Suprapubic skin (tissue), 3 donors: ENCODE results near the gene SORCS1.

Experiments used
- POLR2A ChIP-seq, 2 donors: fragments of 450-650 bp; IDR thresholded peaks; one replicate each; pipeline ENCODE4 v1.6.1; 2017; ENCODE audit warnings: antibody characterized with exemption in 2 of 2, mild to moderate bottlenecking in 2 of 2, moderate library complexity in 2 of 2
- TF ChIP-seq, protein P1 (sequence below), 2 donors: fragments of 200-600 bp in 1 of 2; fragments of 450-650 bp in 1 of 2; sonication (generic) in 1 of 2; IDR thresholded peaks; one replicate each; pipeline ENCODE4 v1.5.1; 2016 to 2019; ENCODE audit warnings: antibody characterized with exemption in 2 of 2, mild to moderate bottlenecking in 1 of 2, moderate library complexity in 1 of 2

DNA sequence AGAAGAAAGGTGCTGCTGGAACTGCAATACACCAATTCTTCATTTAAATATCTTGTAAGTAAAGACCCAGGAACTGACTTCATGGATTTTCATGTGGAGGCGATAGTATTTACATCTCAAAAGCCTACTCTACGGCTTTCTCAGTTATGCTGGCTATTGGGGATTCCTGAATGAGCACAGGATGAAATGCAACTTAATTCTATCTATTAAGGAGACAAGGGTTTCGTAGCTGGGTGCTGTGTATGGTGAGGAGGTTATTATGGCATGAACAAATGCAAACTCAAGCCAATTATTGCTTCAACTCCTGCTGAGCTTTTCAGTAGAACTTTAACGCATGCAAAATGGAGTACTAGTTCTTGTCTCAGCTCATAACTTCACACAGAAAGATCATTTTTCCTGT is 251.2 kb downstream of the SORCS1 start:
- TF ChIP-seq, protein P1, sequence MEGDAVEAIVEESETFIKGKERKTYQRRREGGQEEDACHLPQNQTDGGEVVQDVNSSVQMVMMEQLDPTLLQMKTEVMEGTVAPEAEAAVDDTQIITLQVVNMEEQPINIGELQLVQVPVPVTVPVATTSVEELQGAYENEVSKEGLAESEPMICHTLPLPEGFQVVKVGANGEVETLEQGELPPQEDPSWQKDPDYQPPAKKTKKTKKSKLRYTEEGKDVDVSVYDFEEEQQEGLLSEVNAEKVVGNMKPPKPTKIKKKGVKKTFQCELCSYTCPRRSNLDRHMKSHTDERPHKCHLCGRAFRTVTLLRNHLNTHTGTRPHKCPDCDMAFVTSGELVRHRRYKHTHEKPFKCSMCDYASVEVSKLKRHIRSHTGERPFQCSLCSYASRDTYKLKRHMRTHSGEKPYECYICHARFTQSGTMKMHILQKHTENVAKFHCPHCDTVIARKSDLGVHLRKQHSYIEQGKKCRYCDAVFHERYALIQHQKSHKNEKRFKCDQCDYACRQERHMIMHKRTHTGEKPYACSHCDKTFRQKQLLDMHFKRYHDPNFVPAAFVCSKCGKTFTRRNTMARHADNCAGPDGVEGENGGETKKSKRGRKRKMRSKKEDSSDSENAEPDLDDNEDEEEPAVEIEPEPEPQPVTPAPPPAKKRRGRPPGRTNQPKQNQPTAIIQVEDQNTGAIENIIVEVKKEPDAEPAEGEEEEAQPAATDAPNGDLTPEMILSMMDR (IDR thresholded peaks at IDR 0.05): no peak
- TF ChIP-seq POLR2A (IDR thresholded peaks at IDR 0.05): no peak
